ENCODE results near the gene ADGRD2.

GRCh38 chr9:124500028-124500795 lies 50.0 kb downstream of the ADGRD2 start:
- TF ChIP-seq CTCF (IDR thresholded peaks at IDR 0.05): no peak
- no peak for TF ChIP-seq POLR2A (IDR thresholded peaks at IDR 0.05)
